ENCODE results near the gene CENPVL3.
"Not testable (repeated sequence)": the region's sequence is repeated elsewhere in the genome, so short reads cannot be mapped to it uniquely, and the experiment has no call there.

The CENPVL3 gene

GRCh38 chrX:51618241-51619155 is at the start of gene CENPVL3:
Gene CENPVL3 (minus strand): TSS chrX:51618912. CDS start chrX:51618873, 39 bp downstream.
- H3K9ac ChIP-seq (ENCODE audit: low read length); H3K4me3 ChIP-seq (ENCODE audit: insufficient read depth, low read length, poor library complexity, severe bottlenecking); H3F3A ChIP-seq (ENCODE audit: insufficient read depth); H3K9me3 ChIP-seq (ENCODE audit: insufficient read depth, low read length); H3K36me3 ChIP-seq (ENCODE audit: low read length); H3K27me3 ChIP-seq (ENCODE audit: low read length); H3K9me2 ChIP-seq (replicated peaks; ENCODE audit: insufficient read depth, low read length); H3K27ac ChIP-seq (ENCODE audit: low read depth, low read length); H3K79me2 ChIP-seq (ENCODE audit: insufficient read depth, low read length); H4K20me1 ChIP-seq (ENCODE audit: low read depth, low read length); H2AFZ ChIP-seq (ENCODE audit: low read depth, low read length, severe bottlenecking); H3K4me2 ChIP-seq (ENCODE audit: low read depth, low read length, poor library complexity, severe bottlenecking): not testable (repeated sequence)

- Histone ChIP-seq H2AFZ (ENCODE audit: low read depth, low read length, severe bottlenecking) (no peak overlapping the region), H3K27ac (ENCODE audit: low read depth, low read length) (no peak overlapping the region), H3K4me3 (ENCODE audit: insufficient read depth, low read length, poor library complexity, severe bottlenecking) (no peak overlapping the region), H3K79me2 (ENCODE audit: insufficient read depth, low read length) (no peaks in the 10 kb centered on the region), H4K20me1 (ENCODE audit: low read depth, low read length) (no peaks in the 10 kb centered on the region), H3K9me3 (ENCODE audit: insufficient read depth, low read length) (no peaks in the 10 kb centered on the region), H3K36me3 (ENCODE audit: low read length) (no peaks in the 10 kb centered on the region), H3K4me2 (ENCODE audit: low read depth, low read length, poor library complexity, severe bottlenecking) (no peak overlapping the region), H3F3A (ENCODE audit: insufficient read depth) (no peaks in the 10 kb centered on the region), H3K9me2 (replicated peaks; ENCODE audit: insufficient read depth, low read length) (no peaks in the 10 kb centered on the region), H3K9ac (ENCODE audit: low read length) (no peak overlapping the region), H3K27me3 (ENCODE audit: low read length) (no peaks in the 10 kb centered on the region)
- TF ChIP-seq CTCF (IDR thresholded peaks at IDR 0.05; ENCODE audit: insufficient read depth, low read length, poor library complexity, severe bottlenecking) (no peak), EZH2phosphoT487 (conservative IDR thresholded peaks at IDR 0.05; ENCODE audit: low read length) (no peak)
Measured at GRCh38 chrX:51665981-51666380, 47.3 kb upstream of the CENPVL3 start.

GRCh38 chrX:51643377-51643776 is 24.7 kb upstream of the CENPVL3 start:
- Histone ChIP-seq H3K4me3 (ENCODE audit: insufficient read depth, low read length, poor library complexity, severe bottlenecking) (no peak overlapping the region), H3K27ac (ENCODE audit: low read depth, low read length) (no peak overlapping the region), H2AFZ (ENCODE audit: low read depth, low read length, severe bottlenecking) (no peak overlapping the region), H3K9me3 (ENCODE audit: insufficient read depth, low read length) (no peaks in the 10 kb centered on the region), H3K9me2 (replicated peaks; ENCODE audit: insufficient read depth, low read length) (no peaks in the 10 kb centered on the region), H3K4me2 (ENCODE audit: low read depth, low read length, poor library complexity, severe bottlenecking) (no peak overlapping the region), H3K27me3 (ENCODE audit: low read length) (no peaks in the 10 kb centered on the region), H3F3A (ENCODE audit: insufficient read depth) (no peaks in the 10 kb centered on the region), H3K79me2 (ENCODE audit: insufficient read depth, low read length) (no peaks in the 10 kb centered on the region), H3K36me3 (ENCODE audit: low read length) (no peaks in the 10 kb centered on the region), H4K20me1 (ENCODE audit: low read depth, low read length) (no peaks in the 10 kb centered on the region), H3K9ac (ENCODE audit: low read length) (no peak overlapping the region)
- TF ChIP-seq CTCF (IDR thresholded peaks at IDR 0.05; ENCODE audit: insufficient read depth, low read length, poor library complexity, severe bottlenecking) = no peak
- no peak for TF ChIP-seq EZH2phosphoT487 (conservative IDR thresholded peaks at IDR 0.05; ENCODE audit: low read length)

GRCh38 chrX:51641421-51642021 is 22.8 kb upstream of the CENPVL3 start:
- Histone ChIP-seq H3K79me2 (ENCODE audit: insufficient read depth, low read length) (no peaks in the 10 kb centered on the region), H3K4me3 (ENCODE audit: insufficient read depth, low read length, poor library complexity, severe bottlenecking) (no peak overlapping the region), H2AFZ (ENCODE audit: low read depth, low read length, severe bottlenecking) (no peak overlapping the region), H3K27me3 (ENCODE audit: low read length) (no peaks in the 10 kb centered on the region), H3K27ac (ENCODE audit: low read depth, low read length) (no peak overlapping the region), H3K4me2 (ENCODE audit: low read depth, low read length, poor library complexity, severe bottlenecking) (no peak overlapping the region), H3K9me3 (ENCODE audit: insufficient read depth, low read length) (no peaks in the 10 kb centered on the region), H3K9ac (ENCODE audit: low read length) (no peak overlapping the region), H4K20me1 (ENCODE audit: low read depth, low read length) (no peaks in the 10 kb centered on the region), H3K9me2 (replicated peaks; ENCODE audit: insufficient read depth, low read length) (no peaks in the 10 kb centered on the region), H3F3A (ENCODE audit: insufficient read depth) (no peaks in the 10 kb centered on the region), H3K36me3 (ENCODE audit: low read length) (no peaks in the 10 kb centered on the region)
- TF ChIP-seq CTCF (IDR thresholded peaks at IDR 0.05; ENCODE audit: insufficient read depth, low read length, poor library complexity, severe bottlenecking) = peak; percentile 26
- TF ChIP-seq EZH2phosphoT487 (conservative IDR thresholded peaks at IDR 0.05; ENCODE audit: low read length) = no peak

- not testable (repeated sequence) for H4K20me1 ChIP-seq (ENCODE audit: low read depth, low read length); H3K9me3 ChIP-seq (ENCODE audit: insufficient read depth, low read length); H3K36me3 ChIP-seq (ENCODE audit: low read length); H3K4me3 ChIP-seq (ENCODE audit: insufficient read depth, low read length, poor library complexity, severe bottlenecking); H3K4me2 ChIP-seq (ENCODE audit: low read depth, low read length, poor library complexity, severe bottlenecking); H3K9ac ChIP-seq (ENCODE audit: low read length); H3K9me2 ChIP-seq (replicated peaks; ENCODE audit: insufficient read depth, low read length); H3F3A ChIP-seq (ENCODE audit: insufficient read depth); H3K27me3 ChIP-seq (ENCODE audit: low read length); H3K27ac ChIP-seq (ENCODE audit: low read depth, low read length); H3K79me2 ChIP-seq (ENCODE audit: insufficient read depth, low read length); H2AFZ ChIP-seq (ENCODE audit: low read depth, low read length, severe bottlenecking)
Measured at GRCh38 chrX:51636511-51636910, 17.8 kb upstream of the CENPVL3 start.
